Ureter (tissue), 1 donor: ENCODE data around the gene WWC2. TPM values are rescaled to one million over a fixed set of nuclear protein-coding genes. Genes with fewer than 3 reads are reported as not detected.
"Not testable (repeated sequence)": the region's sequence is repeated elsewhere in the genome, so short reads cannot be mapped to it uniquely, and the experiment has no call there.

Experiments
- DNase-seq: peaks from one replicate; pipeline ENCODE4 v3.0.0-alpha.2; 2020; ENCODE audit warnings: low spot score
- total RNA-seq: library from RNA; stranded (reverse); gene quantifications from one replicate; pipeline ENCODE4 v1.2.4, GENCODE V29; 2023
- donor health status: DM: yes; HTN: yes; CAD: no.

Gene WWC2
- total RNA-seq, 1 donor from 2014 or later = 32.2 TPM

DNA sequence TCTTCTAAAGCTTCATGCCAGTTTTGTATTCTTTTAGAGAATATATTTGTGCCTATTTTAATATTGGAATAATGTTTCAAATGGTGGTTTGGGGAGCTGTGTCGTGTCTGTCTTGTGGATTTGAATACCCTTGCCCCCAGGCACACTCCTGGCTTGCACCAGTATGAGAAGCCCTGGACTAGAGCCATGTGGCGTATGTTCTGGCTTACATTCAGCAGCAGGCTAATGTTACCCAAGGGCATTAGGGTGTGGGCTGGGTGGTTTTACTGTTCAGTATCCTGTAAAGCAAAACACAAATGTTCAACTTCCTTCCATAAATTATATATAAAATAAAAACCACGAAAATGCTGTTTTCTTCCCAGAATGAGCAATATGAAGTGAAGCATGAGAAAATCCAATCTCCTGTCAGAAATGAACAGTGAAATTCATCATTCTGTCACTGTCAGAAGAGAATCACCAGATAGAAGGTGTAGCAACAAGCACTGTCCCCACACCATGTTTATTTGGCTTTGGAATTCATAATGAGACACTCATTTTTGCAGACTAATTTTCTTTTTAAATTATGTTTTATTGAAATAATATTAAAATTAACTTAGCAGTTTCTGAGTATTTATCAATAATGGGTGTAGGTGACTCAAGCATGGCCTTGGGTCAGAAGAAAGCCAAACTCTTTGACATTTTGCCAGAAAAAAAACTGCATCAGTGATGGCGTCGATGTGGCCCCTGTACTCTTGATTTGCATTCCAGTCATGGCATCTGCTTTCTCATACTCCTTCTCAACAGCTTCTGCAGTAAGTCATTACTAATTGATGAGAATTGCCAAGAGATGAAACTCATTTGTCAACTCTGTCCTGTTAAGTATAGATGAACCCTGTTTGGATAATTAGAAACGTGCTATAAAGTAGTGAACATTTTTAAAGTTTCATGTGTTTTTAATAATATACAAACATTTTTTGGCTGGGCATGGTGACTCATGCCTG lies 43.8 kb downstream of the WWC2 start:
- DNase-seq = peak; percentile 55

DNA sequence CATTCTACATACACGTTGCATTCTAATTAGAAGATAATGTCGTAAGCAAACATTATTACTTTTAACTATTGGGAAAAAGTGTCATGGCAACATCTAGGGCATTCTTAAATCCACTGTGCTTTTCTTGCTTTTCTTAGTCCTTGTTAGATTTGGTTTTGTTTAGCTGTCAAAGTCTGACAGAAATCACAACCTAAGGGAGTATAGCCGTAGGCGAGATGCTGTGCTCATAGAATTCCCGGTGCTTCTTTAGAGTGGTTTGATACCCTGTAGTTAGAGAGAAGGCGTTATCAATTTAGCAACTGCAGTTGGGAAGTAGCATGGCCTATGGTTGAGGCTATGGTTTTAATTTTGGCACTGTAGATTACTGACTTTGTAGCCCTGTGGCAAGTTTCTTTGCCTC lies 45.7 kb downstream of the WWC2 start:
- no peak for DNase-seq

DNA sequence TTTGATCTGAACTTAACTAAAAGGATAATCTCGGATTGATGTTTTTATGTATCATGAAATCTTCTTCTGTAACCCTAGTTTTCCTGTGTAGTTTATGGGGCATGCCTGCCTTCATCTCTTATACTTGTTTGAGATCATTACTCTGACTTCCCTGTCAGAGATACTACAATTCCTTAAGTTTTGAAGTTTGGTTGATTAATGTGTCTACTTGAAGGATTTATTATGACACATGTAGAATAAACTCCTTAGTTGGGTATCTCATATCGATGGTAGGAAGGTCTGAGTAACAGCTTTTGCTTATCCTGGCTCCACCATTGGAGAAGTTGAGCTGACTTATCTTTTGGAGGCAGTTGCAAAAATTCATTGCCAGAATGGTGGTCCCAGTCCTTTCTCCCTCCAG lies 46.7 kb downstream of the WWC2 start:
- DNase-seq = no peak

DNA sequence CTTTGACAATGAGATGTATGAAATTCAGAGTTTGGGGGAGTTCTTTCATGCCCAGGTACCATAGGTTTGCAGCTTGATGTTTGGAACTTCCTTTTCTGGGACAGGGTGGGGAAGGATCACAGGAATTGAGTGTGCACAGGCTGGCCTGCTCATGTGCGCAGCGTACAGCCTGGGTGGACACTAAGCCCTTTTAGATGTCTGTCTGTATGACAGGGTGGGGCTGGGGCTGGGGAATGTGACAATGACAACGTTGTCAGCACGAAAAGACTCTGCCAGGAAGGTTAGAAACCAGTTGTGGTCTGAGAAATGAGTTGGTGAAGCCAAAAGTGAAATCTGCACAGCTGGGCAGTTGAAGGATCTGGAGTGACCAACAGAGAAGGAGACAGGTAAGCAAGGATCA lies 47.4 kb downstream of the WWC2 start:
- DNase-seq = no peak

DNA sequence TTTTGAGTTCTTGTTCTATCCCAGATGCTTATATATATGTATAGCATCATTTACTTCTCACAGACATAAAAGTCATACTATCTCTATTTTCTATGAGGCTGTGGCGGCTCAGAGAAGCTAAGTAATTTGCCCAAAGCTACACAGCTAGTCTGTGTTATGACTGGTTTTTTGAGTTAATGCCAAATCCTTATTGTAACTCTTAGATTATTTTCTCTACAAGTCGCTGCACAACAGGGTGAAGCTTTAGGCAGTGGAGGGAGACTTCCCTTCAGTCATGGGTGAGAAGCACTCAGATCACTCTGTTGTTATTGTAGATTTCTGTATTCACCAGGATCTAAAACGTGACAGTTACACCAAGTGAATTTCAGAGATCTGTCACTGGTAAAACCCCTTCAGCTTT lies 48.1 kb downstream of the WWC2 start:
- DNase-seq = no peak

DNA sequence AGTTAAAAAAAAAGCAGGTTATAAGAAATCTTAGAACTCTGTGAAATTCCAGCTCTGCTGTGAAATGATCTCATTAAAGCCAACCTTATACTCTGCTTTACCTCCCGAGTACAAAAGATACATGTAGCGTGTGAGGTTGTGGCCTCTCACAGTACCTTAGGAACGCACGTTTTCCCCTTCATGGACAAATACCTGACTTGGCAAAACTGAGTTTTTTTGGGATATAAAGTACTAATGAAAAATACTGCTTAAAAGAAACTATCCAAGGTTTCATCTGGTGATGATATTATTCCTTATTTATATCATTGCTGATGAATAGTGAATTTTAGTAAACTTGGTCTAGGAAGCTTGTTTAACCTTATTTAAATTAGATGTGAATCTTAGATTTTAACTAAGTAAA lies 48.9 kb downstream of the WWC2 start:
- DNase-seq = no peak

DNA sequence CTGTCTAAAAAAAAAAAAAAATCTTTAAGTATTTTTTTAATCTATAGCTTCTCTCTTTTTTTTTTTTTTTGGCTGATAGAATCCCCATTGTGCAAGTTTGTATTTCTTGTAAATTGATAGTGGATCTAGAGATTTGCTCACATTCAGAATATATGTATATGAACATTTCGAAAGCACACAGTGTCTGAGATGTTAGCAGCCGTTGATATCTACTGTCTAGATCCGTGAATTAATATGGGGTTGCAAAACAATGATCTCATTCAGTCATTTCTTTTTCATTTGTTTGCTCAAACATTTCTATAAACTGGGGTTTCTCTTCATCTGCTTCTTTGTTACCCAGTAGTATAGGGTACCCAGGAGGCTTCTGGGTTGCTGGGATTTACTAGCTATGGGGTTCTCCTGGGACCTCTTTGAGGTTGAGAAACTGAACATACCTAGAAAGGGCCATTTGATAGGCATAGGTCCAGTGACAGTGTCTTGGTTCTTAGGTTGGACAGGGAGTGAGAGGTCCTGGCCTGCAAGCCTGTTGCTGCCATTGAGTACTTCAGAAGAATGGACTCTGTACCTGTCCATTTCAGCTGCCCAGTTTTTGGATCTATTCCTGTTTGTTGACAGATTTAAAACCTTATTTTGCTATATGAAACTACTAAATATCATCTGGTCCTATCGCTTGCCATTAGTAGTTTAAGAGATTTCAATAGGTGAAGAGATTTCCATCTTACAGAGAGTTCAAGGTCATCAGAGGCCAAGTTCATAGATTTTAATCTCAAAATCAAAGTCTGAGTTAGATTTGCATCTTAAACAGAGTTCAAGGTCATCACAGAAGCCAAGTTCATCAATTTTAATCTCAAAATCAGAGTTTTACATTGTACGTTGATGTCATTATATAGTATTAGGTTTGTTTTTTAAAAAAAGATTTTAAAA lies 50.8 kb downstream of the WWC2 start:
- no peak for DNase-seq

DNA sequence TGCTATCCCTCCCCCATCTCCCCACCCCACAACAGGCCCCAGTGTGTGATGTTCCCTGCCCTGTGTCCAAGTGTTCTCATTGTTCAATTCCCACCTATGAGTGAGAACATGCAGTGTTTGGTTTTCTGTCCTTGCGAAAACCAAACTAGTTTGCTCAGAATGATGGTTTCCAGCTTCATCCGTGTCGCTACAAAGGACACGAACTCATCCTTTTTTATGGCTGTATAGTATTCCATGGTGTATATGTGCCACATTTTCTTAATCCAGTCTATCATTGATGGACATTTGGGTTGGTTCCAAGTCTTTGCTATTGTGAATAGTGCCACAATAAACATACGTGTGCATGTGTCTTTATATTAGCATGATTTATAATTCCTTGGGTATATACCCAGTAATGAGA lies 51.6 kb downstream of the WWC2 start:
- not testable (repeated sequence) for DNase-seq

DNA sequence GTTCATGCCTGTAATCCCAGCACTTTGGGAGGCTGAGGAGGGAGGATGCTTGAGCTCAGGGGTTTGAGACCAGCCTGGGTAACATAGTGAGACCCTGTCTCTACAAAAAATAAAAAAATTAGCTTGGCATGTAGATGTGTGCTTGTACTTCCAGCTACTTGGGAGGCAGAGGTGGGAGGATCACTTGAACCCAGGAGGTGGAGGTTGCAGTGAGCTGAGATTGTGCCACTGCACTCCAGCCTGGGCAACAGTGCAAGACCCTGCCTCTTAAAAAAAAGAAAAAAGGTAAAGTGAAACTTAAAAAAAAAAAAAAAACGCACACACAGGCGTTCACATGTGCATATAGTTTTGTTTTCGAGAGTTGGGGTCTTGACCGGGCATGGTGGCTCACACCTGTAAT lies 53.2 kb downstream of the WWC2 start:
- not testable (repeated sequence) for DNase-seq

DNA sequence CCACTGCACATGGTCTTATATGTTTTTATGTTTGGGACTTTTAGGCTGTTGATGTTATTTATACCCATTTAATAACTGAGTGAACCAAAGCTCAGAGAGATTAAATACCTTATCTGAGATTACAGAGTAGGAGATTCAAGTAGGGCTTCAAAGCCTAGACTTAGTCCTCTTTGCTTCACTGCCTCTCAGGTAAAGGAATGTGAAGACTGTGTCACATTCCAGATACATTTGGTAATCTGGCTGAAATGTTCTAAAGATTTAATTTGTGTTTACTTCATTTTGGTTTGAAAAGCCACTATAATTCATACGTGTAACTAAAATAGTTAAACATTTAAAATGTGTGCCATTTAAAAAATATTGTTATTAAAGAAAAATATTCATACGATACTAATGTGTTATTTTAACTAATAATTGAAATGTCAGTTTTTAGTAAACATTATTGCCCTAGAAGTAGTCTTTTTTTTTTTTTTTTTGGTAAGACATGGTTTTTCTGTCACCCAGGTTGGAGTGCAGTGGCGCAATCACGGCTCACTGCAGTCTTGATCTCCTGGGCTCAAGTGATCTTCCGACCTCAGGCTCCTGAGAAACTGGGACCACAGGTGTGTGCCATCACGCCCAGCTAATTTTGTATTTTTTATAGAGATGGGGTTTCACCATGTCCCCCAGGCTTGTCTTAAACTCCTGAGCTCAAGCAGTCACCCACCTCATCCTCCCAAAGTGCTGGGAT lies 54.3 kb downstream of the WWC2 start:
- DNase-seq = no peak

DNA sequence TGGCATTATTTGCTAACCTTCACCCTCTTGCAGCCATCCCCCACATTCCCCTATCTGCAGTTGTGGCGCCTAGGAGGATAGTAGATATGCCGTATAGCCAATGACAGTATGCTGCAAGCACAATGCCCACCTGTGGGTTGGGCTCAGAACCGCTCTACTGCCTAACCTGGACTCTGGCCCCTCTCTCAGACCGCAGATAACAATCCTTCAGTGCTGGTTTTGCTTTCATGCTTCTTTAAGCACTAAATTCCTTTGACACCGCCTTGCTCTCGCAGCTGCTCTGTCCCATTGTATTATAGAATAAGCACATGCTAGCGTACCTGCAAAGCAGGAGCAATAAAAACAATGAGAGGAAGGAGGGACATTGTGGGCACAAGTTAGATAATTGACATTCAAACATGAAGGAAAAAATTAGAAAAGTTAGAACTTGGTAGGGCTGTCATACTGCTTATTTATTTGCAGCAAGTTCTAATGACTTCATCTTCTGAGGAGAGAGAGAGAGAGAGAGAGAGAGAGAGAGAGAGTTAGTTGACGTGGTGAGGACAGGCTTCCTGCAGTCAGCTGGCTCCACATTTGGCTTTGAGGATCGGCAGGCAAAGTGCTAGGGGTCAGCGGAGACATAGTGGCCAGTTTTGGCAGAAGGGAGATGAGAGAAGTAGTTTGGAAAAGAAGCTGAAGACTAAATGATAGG lies 55.8 kb downstream of the WWC2 start:
- no peak for DNase-seq

DNA sequence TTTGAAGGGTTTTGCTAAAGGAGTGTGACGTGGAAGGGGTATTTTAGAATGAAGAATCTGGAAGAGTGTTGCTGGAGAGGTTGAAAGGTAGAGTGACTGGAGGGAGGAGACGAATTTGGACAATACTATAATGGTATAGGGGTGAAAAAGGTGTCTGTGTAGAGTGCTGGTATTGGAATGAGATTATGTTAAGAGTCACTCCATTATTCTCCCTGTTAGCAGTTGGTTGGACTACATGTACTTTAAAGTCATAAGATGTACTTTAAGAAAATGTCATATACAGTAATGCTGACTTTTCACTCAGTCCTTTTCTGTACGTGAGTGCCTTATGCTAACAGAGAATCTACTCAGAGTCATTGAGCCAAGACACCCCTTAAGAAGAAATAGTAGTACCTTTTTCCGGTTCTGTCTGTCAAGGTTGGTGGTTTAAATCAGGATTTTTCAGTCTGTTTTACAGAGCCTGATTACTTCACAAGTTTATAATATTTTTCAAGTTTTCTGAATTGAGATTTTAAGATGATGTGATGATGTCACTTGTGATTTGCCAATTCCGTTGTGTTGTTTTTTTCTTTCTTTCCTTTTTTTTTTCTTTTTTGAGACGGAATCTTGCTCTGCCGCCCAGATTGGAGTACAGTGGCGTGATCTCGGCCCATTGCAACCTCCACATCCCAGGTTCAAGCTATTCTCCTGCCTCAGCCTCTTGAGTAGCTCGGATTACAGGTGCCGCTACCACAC lies 56.6 kb downstream of the WWC2 start:
- no peak for DNase-seq

DNA sequence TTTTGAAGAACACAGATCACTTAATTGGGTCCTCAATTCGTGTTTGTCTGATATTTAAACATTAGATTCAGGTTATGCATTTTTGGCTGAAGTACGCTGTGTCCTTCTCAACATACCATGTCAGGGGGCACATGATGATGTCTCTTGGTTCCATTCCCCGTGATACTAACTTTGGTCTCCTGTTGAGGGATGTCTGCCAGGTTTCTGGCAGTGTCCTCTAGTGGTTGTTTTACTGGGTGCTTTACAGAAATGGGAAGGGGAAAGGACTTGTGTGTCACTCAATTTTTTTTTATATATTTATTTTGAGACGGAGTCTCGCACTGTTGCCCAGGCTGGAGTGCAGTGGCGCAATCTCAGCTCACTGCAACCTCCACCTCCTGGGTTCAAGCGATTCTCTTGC lies 58.2 kb downstream of the WWC2 start:
- DNase-seq = no peak

DNA sequence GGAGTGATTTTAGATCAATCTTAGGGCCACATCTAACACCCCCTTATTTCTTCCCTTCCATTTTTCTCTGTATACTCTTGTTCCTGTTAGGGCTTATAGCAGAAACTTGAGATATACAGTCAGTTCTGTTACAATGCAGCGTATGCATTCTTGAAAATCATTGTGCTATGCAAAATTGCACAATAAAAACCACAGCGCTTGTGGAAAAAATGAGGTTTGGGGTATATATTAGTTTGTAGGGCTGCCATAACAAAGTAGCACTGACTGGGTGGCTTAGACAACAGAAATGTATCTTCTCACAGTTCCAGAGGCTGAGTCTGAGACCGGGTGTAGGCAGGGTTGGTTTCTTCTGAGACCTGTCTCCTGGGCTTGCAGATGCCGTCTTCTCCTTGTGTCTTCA lies 59.0 kb downstream of the WWC2 start:
- DNase-seq = no peak

DNA sequence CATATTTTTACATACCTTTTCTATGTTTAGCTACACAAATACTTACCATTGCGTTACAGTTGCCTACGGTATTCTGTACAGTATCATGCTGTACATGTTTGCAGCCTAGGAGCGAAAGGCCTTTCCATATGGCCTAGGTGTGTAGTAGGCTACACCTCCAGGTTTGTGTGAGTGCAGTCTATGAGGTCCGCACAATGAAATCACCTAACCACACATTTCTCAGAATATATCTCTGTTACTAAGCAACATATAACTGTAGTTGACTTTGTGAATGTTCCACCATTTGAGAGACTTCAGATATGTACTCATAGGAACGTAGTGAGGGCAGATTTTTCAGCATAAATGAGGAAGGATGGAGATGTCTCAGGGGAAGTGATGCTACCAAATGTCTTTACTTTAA lies 62.6 kb downstream of the WWC2 start:
- DNase-seq = no peak

DNA sequence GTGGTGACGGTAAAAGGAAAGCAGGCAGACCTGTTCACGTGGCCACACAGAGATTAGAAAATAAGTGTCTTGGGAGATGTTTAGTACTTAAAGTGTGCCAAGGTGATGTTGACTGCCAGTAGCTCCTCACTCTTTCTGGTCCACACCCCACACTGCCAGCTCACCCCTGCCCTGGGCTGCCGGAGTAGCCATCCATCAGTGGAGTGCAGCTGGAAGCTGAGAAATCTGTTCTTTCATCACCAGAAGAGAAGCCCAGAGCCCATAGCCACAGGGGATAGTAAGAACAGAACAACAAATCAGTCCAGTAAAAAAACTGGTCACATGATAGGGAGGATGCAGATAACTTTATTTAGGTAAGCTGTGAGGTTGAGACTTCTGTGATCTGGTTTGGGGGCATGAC lies 64.1 kb downstream of the WWC2 start:
- DNase-seq = no peak

DNA sequence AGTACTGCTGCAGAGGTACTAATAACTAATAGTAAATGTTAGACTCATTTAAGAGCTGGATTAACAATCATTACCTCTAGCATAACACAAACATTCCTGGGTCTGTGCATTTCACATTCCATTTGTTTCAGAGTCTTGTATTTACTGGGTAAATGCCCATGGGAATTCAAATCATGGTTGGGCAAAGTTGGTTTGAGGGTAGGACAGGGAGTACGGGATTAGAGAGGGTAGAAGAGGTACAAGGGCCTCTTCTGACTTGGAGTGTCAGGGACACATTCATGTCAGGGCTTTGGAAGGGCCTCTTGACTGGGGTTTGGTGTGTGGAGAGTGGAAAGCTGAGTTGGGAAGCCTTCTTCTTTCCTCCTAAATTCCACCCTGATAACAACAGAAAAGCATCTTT lies 65.9 kb downstream of the WWC2 start:
- no peak for DNase-seq

DNA sequence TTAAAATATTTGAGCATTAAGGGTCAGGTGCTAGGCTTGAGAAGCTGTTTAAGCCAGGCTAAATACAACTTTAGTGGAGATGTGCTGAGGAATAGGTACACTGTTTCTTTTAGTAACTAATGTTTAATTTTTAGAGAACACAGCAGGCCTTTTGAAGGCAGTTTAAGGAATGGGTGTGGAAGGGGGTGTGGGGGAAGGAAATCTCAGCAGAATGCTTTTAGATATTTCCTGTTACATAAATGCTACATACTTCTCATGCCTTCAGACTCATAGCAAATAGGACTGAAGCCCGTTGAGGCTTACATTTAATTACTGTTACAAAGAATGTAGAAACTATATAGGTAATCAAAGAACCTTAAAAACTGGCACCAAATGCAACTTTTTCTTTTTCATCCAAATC lies 66.3 kb downstream of the WWC2 start:
- DNase-seq = no peak

DNA sequence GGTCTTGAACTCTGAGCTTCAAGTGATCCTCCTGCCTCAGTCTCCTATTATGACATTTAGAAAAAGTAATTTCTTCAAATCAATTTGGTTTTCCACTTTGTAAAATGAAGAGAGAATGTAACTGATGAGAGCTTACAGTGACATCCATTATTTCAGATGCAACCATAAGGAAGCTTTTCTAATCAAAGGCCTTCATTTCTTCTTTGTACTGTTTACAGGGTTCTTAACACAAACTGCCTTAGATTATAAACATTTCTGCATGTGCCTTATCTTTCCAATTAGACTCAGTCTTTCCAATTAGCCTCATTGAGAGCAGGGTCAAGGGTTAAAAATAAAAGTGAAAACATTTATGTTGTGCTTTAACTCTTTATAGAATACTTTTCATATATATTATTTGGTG lies 71.8 kb downstream of the WWC2 start:
- DNase-seq = no peak

DNA sequence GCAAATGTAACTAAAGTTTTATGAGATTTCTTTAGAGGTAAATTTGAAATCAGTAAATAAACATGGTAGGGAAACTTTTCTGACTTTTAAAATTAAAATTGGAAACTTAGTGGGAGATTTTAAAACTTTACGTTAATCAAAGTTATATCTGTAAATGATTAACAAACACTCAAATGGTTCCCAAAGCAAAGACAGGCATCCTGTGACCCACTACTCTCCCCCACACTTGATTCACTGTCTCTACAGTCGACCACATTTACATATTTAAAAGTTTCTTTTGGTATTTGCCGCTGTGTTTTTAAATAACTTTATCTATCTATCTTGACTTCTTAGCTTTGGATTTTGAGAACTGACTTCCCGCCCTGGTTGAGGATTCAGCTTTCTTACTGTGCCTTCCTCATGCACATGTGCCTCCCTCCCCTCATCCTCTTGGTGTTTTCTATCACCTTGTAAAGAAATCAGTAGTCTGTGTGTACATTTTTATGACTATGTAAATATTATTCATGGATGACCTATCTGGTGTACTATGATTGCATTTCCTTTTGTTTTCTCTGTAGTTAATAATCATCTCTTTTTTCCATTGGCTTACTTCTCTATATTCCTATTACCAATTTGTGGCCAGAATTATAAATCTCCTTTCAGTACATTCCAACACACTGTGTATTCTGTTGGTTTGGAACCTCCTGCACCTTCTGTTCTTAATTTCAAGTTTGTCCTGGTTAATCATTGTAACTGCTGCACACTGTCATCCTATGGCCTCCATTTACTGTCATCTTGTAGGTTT lies 72.6 kb downstream of the WWC2 start:
- DNase-seq = no peak
